Karpas-422 (cell line): ENCODE results near the gene RPA1. TPM values are rescaled to one million over a fixed set of nuclear protein-coding genes. Genes with fewer than 3 reads are reported as not detected.
"Not testable (repeated sequence)": the region's sequence is repeated elsewhere in the genome, so short reads cannot be mapped to it uniquely, and the experiment has no call there.

Source experiments
- DNase-seq: peaks from one replicate; pipeline ENCODE4 v3.0.0-alpha.2; 2015
- H2AFZ ChIP-seq: fragments of 200-600 bp; sonication (generic); 2 replicates; pipeline ENCODE4 v1.6.1; 2014; ENCODE audit warnings: antibody characterized with exemption, low read length, mixed read lengths
- H3K27ac ChIP-seq: fragments of 200-600 bp; sonication (generic); 2 replicates; pipeline ENCODE4 v1.5.1; 2014; ENCODE audit warnings: mild to moderate bottlenecking, low read length, moderate library complexity
- H3K27me3 ChIP-seq: fragments of 200-600 bp; sonication (generic); 2 replicates; pipeline ENCODE4 v1.6.1; 2014; ENCODE audit warnings: low read length, mixed read lengths
- H3K36me3 ChIP-seq: fragments of 200-600 bp; sonication (generic); 2 replicates; pipeline ENCODE4 v1.6.1; 2014; ENCODE audit warnings: low read length, mixed read lengths; ENCODE audit not compliant: insufficient read depth
- H3K4me1 ChIP-seq: fragments of 200-600 bp; sonication (generic); 2 replicates; pipeline ENCODE4 v1.6.1; 2014; ENCODE audit warnings: mild to moderate bottlenecking, low read length, mixed read lengths
- H3K4me2 ChIP-seq: fragments of 200-600 bp; sonication (generic); 2 replicates; pipeline ENCODE4 v1.6.1; 2014; ENCODE audit warnings: low read length, low read depth, mild to moderate bottlenecking; ENCODE audit not compliant: poor library complexity, severe bottlenecking
- H3K4me3 ChIP-seq: fragments of 200-600 bp; sonication (generic); 2 replicates; pipeline ENCODE4 v1.5.1; 2014; ENCODE audit warnings: mild to moderate bottlenecking, antibody characterized with exemption, low read length, mixed read lengths
- H3K79me2 ChIP-seq: fragments of 200-600 bp; sonication (generic); 2 replicates; pipeline ENCODE4 v1.6.1; 2014; ENCODE audit warnings: mild to moderate bottlenecking, low read length, mixed read lengths
- H3K9ac ChIP-seq: fragments of 200-600 bp; sonication (generic); 2 replicates; pipeline ENCODE4 v1.6.0; 2014; ENCODE audit warnings: low read length
- H3K9me2 ChIP-seq: fragments of 200-600 bp; sonication (generic), shearing (Covaris generic); replicated peaks from 2 replicates; pipeline ENCODE4 v1.6.0; 2014; ENCODE audit warnings: mild to moderate bottlenecking, low read length, moderate library complexity; ENCODE audit not compliant: insufficient read depth
- H3K9me3 ChIP-seq: fragments of 300-700, 200-600 bp; sonication (generic); 2 replicates; pipeline ENCODE4 v1.6.1; 2014; ENCODE audit warnings: low read length, mixed read lengths
- H4K20me1 ChIP-seq: fragments of 200-600 bp; sonication (generic); 2 replicates; pipeline ENCODE4 v1.6.1; 2014; ENCODE audit warnings: mild to moderate bottlenecking, antibody characterized with exemption, low read length, low read depth; ENCODE audit not compliant: insufficient read depth
- total RNA-seq: library from RNA; depleted of rRNA; stranded (reverse); fragments of >200 nt; shearing (Covaris generic); gene quantifications from 2 replicates; pipeline ENCODE4 v1.2.3, GENCODE V29; 2014; ENCODE audit warnings: low replicate concordance

The RPA1 gene
- total RNA-seq, 1 experiment from 2014 or later = 40.4 TPM

DNA sequence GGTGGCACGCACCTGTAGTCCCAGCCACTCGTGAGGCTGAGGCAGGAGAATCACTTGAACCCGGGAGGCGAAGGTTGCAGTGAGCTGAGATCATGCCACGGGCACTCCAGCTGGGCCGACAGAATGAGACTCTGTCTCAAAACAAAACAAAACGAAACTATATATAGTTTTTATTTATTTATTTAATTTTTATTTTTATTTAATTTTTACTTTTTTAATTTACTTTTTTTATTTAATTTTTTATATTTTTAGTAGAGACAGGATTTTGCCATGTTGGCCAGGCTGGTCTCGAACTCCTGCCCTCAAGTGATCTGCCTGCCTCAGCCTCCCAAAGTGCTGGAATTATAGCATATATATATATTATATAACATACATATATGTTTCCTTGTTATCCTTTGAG lies 26.7 kb downstream of the RPA1 start:
- not testable (repeated sequence) for H3K9me3 ChIP-seq, DNase-seq, H3K79me2 ChIP-seq, H3K9ac ChIP-seq, H4K20me1 ChIP-seq, H3K27me3 ChIP-seq, H2AFZ ChIP-seq, H3K27ac ChIP-seq, H3K4me2 ChIP-seq, H3K4me1 ChIP-seq, H3K9me2 ChIP-seq, H3K4me3 ChIP-seq
- H3K36me3 ChIP-seq = peaks cover 26% of the 10 kb centered on the region; the same call in 1 of the 2 replicates

DNA sequence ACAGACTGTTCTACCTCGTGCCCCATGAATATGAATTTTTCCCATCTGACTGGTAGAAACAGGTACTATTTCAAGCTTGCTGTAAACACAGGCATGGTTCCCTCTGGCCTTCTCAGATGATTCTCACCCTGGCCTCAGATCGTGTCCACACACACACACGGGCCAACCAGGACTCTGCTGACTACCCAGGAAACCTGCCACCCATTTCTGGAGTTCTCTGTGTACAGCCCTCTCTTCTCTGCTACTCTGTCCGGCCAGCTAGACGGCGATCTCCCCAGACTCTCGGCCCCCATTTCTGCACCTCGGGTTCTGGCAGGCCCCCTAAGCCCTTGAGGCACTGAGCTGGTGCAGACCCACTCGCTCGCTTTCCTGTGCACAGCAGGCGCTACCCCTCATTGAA lies 31.2 kb downstream of the RPA1 start:
- H3K27me3 ChIP-seq = no peaks in the 10 kb centered on the region
- H3K9me2 ChIP-seq = no peaks in the 10 kb centered on the region
- H3K4me1 ChIP-seq = no peaks in the 10 kb centered on the region
- no peak overlapping the region for H3K4me2 ChIP-seq
- H2AFZ ChIP-seq = no peak overlapping the region
- H4K20me1 ChIP-seq = no peaks in the 10 kb centered on the region
- H3K27ac ChIP-seq = no peak overlapping the region
- H3K36me3 ChIP-seq = no peaks in the 10 kb centered on the region; the same call in 1 of the 2 replicates
- no peak for DNase-seq
- H3K9ac ChIP-seq = no peak overlapping the region
- H3K9me3 ChIP-seq = no peaks in the 10 kb centered on the region
- H3K79me2 ChIP-seq = no peaks in the 10 kb centered on the region
- no peak overlapping the region for H3K4me3 ChIP-seq

GRCh38 chr17:1861391-1862010 lies 31.7 kb downstream of the RPA1 start:
- Histone ChIP-seq H3K27ac (no peak overlapping the region), H3K27me3 (no peaks in the 10 kb centered on the region), H3K79me2 (0 out of 2 replicates have a peak, but pooled peaks cover 2% of the 10 kb centered on the region), H3K36me3 (no peaks in the 10 kb centered on the region; the same call in 1 of the 2 replicates), H3K9me3 (no peaks in the 10 kb centered on the region), H3K4me3 (no peak overlapping the region), H3K4me2 (no peak overlapping the region), H3K9ac (no peak overlapping the region), H4K20me1 (no peaks in the 10 kb centered on the region), H3K9me2 (no peaks in the 10 kb centered on the region), H2AFZ (no peak overlapping the region), H3K4me1 (no peaks in the 10 kb centered on the region)
- DNase-seq = no peak

DNA sequence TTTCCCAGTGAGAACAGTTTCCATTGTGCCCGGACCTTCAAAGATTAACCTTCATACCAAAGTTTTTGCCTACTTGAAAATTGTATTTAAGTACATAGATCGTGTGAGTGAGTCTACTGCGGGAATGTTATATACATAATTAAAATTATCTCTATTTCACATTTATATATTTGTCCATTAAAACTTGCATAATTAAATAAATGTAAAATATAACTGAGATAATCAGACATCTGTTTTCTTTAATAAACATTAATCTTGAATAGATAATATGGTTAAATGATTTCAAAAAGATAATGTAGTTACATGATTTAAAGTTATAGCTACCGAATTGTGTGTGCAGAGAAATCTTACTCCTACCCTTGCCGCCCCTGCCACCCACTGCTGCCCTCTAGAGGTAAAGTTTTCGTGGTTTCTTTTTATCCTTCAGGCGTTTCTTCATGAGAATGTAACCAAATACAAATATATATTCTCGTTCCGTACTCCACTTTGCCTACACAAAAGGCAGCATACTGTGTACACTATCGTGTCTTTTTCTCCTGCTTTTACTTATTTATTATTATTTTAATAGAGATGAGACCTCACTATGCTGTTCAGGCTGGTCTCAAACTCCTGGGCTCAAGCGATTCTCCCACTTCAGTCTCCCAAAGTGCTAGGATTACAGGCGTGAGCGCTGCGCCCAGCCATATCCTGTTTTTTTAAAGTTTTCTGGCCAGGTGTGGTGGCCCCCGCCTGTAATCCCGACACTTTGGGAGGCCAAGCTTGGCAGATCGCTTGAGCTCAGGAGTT lies 35.6 kb downstream of the RPA1 start:
- no peaks in the 10 kb centered on the region for H3K4me1 ChIP-seq
- H3K4me3 ChIP-seq = no peak overlapping the region
- no peak overlapping the region for H2AFZ ChIP-seq
- no peaks in the 10 kb centered on the region for H3K27me3 ChIP-seq
- no peak overlapping the region for H3K27ac ChIP-seq
- no peaks in the 10 kb centered on the region for H3K9me2 ChIP-seq
- no peak overlapping the region for H3K4me2 ChIP-seq
- H3K79me2 ChIP-seq = peaks cover 18% of the 10 kb centered on the region
- no peak overlapping the region for H3K9ac ChIP-seq
- DNase-seq = peak; percentile 89
- no peaks in the 10 kb centered on the region; the same call in 1 of the 2 replicates for H3K36me3 ChIP-seq
- H3K9me3 ChIP-seq = no peaks in the 10 kb centered on the region
- no peaks in the 10 kb centered on the region for H4K20me1 ChIP-seq

- H4K20me1 ChIP-seq = no peaks in the 10 kb centered on the region
- H3K9me3 ChIP-seq = no peaks in the 10 kb centered on the region
These were observed 37.5 kb downstream of the RPA1 start for GRCh38 chr17:1867307-1867706.

GRCh38 chr17:1868090-1868489 lies 38.3 kb downstream of the RPA1 start:
- no peak for DNase-seq
- Histone ChIP-seq H3K36me3 (peaks cover 9% of the 10 kb centered on the region; the same call in 1 of the 2 replicates), H3K27ac (no peak overlapping the region), H3K9me2 (no peaks in the 10 kb centered on the region), H4K20me1 (no peaks in the 10 kb centered on the region), H3K79me2 (peaks cover 18% of the 10 kb centered on the region), H3K4me2 (no peak overlapping the region), H2AFZ (no peak overlapping the region), H3K4me1 (no peaks in the 10 kb centered on the region), H3K4me3 (no peak overlapping the region), H3K9ac (no peak overlapping the region), H3K9me3 (no peaks in the 10 kb centered on the region), H3K27me3 (no peaks in the 10 kb centered on the region)

More at GRCh38 chr17:1867307-1867706, 37.5 kb downstream of the RPA1 start:
- Histone ChIP-seq H3K36me3 (peaks cover 5% of the 10 kb centered on the region; the same call in 1 of the 2 replicates), H3K79me2 (peaks cover 18% of the 10 kb centered on the region), H2AFZ (no peak overlapping the region), H3K27ac (no peak overlapping the region), H3K9ac (no peak overlapping the region), H3K4me3 (no peak overlapping the region), H3K4me2 (no peak overlapping the region), H3K9me2 (no peaks in the 10 kb centered on the region), H3K4me1 (no peaks in the 10 kb centered on the region), H3K27me3 (no peaks in the 10 kb centered on the region)
- no peak for DNase-seq

GRCh38 chr17:1870592-1870991 lies 40.8 kb downstream of the RPA1 start:
- no peak overlapping the region for H3K4me2 ChIP-seq
- H3K9ac ChIP-seq = no peak overlapping the region
- peaks cover 18% of the 10 kb centered on the region for H3K79me2 ChIP-seq
- no peak overlapping the region for H3K27ac ChIP-seq
- H3K4me1 ChIP-seq = no peaks in the 10 kb centered on the region
- peaks cover 18% of the 10 kb centered on the region; the same call in 1 of the 2 replicates for H3K36me3 ChIP-seq
- H3K9me3 ChIP-seq = no peaks in the 10 kb centered on the region
- H4K20me1 ChIP-seq = no peaks in the 10 kb centered on the region
- no peaks in the 10 kb centered on the region for H3K27me3 ChIP-seq
- H2AFZ ChIP-seq = no peak overlapping the region
- no peak for DNase-seq
- H3K4me3 ChIP-seq = no peak overlapping the region
- no peaks in the 10 kb centered on the region for H3K9me2 ChIP-seq

DNA sequence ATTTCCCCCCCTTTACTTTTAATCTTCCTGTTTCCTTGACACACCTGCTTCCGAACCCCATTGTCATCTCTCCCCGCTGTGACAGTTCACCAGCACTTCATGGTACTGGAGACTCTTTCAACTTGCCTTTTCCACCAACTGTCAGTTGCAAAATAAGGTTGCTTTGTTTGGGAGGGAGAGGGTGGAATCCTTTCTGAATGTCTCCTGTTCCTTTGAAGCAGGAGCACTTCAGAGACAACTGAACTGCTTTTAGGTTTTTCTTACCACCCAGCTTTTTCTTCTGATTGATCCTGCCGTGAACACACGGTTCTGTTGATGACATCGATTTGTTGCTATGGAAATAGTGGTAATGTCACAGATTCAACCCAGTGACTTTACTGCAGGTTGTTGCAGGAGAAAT lies 42.0 kb downstream of the RPA1 start:
- no peaks in the 10 kb centered on the region for H3K4me1 ChIP-seq
- peaks cover 23% of the 10 kb centered on the region; the same call in 1 of the 2 replicates for H3K36me3 ChIP-seq
- DNase-seq = no peak
- H3K4me2 ChIP-seq = no peak overlapping the region
- no peak overlapping the region for H3K27ac ChIP-seq
- H3K79me2 ChIP-seq = peaks cover 14% of the 10 kb centered on the region
- no peak overlapping the region for H2AFZ ChIP-seq
- no peaks in the 10 kb centered on the region for H3K27me3 ChIP-seq
- H3K4me3 ChIP-seq = no peak overlapping the region
- no peak overlapping the region for H3K9ac ChIP-seq
- H3K9me2 ChIP-seq = no peaks in the 10 kb centered on the region
- no peaks in the 10 kb centered on the region for H3K9me3 ChIP-seq
- H4K20me1 ChIP-seq = no peaks in the 10 kb centered on the region
